Right lobe of liver (tissue), 4 donors: ENCODE data around the gene SYCE3.

ENCODE experiments used
- POLR2A ChIP-seq: fragments of 450-650 bp; IDR thresholded peaks from one replicate; pipeline ENCODE4 v1.6.1; 2017; ENCODE audit warnings: antibody characterized with exemption, mild to moderate bottlenecking
- TF ChIP-seq, protein P1 (sequence below), 4 donors: fragments of 200-600 bp in 3 of 4; fragments of 450-650 bp in 1 of 4; IDR thresholded peaks; one replicate each; pipeline versions ENCODE4 v1.5.1 to v1.8.0; 2016 to 2022; ENCODE audit warnings: antibody characterized with exemption in 4 of 4, mild to moderate bottlenecking in 2 of 4
- donor health status: DM: no; HTN: no; CAD: no.
- donor health status: DM: no; HTN: no; CAD: no.
- donor health status: DM: no; HTN: yes; CAD: no.

GRCh38 chr22:50581031-50581949 lies 18.6 kb upstream of the SYCE3 start:
- TF ChIP-seq, protein P1, sequence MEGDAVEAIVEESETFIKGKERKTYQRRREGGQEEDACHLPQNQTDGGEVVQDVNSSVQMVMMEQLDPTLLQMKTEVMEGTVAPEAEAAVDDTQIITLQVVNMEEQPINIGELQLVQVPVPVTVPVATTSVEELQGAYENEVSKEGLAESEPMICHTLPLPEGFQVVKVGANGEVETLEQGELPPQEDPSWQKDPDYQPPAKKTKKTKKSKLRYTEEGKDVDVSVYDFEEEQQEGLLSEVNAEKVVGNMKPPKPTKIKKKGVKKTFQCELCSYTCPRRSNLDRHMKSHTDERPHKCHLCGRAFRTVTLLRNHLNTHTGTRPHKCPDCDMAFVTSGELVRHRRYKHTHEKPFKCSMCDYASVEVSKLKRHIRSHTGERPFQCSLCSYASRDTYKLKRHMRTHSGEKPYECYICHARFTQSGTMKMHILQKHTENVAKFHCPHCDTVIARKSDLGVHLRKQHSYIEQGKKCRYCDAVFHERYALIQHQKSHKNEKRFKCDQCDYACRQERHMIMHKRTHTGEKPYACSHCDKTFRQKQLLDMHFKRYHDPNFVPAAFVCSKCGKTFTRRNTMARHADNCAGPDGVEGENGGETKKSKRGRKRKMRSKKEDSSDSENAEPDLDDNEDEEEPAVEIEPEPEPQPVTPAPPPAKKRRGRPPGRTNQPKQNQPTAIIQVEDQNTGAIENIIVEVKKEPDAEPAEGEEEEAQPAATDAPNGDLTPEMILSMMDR (IDR thresholded peaks at IDR 0.05) = no peak
- TF ChIP-seq POLR2A = no peak
